ENCODE data around the gene PTGFRN.

DNA sequence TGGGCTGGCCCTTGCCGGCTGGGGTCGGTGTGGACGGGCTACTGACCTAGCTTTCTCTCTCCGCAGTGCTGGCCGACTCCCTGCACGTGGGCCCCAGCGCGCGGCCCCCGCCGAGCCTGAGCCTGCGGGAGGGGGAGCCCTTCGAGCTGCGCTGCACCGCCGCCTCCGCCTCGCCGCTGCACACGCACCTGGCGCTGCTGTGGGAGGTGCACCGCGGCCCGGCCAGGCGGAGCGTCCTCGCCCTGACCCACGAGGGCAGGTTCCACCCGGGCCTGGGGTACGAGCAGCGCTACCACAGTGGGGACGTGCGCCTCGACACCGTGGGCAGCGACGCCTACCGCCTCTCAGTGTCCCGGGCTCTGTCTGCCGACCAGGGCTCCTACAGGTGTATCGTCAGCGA, 34.9 kb downstream of the PTGFRN start:
- TF ChIP-seq, protein P1, sequence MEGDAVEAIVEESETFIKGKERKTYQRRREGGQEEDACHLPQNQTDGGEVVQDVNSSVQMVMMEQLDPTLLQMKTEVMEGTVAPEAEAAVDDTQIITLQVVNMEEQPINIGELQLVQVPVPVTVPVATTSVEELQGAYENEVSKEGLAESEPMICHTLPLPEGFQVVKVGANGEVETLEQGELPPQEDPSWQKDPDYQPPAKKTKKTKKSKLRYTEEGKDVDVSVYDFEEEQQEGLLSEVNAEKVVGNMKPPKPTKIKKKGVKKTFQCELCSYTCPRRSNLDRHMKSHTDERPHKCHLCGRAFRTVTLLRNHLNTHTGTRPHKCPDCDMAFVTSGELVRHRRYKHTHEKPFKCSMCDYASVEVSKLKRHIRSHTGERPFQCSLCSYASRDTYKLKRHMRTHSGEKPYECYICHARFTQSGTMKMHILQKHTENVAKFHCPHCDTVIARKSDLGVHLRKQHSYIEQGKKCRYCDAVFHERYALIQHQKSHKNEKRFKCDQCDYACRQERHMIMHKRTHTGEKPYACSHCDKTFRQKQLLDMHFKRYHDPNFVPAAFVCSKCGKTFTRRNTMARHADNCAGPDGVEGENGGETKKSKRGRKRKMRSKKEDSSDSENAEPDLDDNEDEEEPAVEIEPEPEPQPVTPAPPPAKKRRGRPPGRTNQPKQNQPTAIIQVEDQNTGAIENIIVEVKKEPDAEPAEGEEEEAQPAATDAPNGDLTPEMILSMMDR (conservative IDR thresholded peaks at IDR 0.05; ENCODE audit: low read length) = no peak
- no peak for TF ChIP-seq EZH2phosphoT487 (IDR thresholded peaks at IDR 0.05; ENCODE audit: borderline replicate concordance, low read depth, low read length)
